HepG2 (cell line): ENCODE data around the gene FSCN2. TPM values are rescaled to one million over a fixed set of nuclear protein-coding genes. Genes with fewer than 3 reads are reported as not detected.

ENCODE experiments used
- BCL3 ChIP-seq: sonication (generic); formaldehyde crosslinking; IDR thresholded peaks from 2 replicates; pipeline ENCODE4 v1.5.1; 2020; ENCODE audit warnings: mild to moderate bottlenecking, missing genetic modification reagents, moderate library complexity
- ERF ChIP-seq: IDR thresholded peaks from 2 replicates; pipeline ENCODE4 v1.6.1; 2018; ENCODE audit warnings: missing biosample characterization, missing genetic modification reagents
- EZH2 ChIP-seq: conservative IDR thresholded peaks from 2 replicates; pipeline ENCODE4 v1.6.1; 2012; ENCODE audit warnings: mild to moderate bottlenecking, low read depth, low read length, moderate library complexity
- HNF1B ChIP-seq: sonication (generic); formaldehyde crosslinking; IDR thresholded peaks from 2 replicates; pipeline ENCODE4 v1.5.1; 2020; ENCODE audit warnings: mild to moderate bottlenecking, moderate library complexity, missing genetic modification reagents
- NFE2L1 ChIP-seq: sonication (generic); formaldehyde crosslinking; IDR thresholded peaks from 2 replicates; pipeline ENCODE4 v1.4.0; 2020; ENCODE audit warnings: missing genetic modification reagents, mild to moderate bottlenecking, borderline replicate concordance
- NFYC ChIP-seq: IDR thresholded peaks from 2 replicates; pipeline ENCODE4 v1.6.1; 2016; ENCODE audit warnings: missing genetic modification reagents, missing compliant biosample characterization
- SIX4 ChIP-seq: sonication (generic); formaldehyde crosslinking; IDR thresholded peaks from 2 replicates; pipeline ENCODE4 v1.4.0; 2020; ENCODE audit warnings: missing genetic modification reagents
- SMAD1 ChIP-seq: sonication (generic); formaldehyde crosslinking; IDR thresholded peaks from 2 replicates; pipeline ENCODE4 v1.4.0; 2020; ENCODE audit warnings: missing genetic modification reagents, low read depth, mild to moderate bottlenecking, borderline replicate concordance
- SMC3 ChIP-seq: IDR thresholded peaks from 2 replicates; pipeline ENCODE4 v1.6.1; 2011; ENCODE audit warnings: low read length, improper control_type of control experiment
- SRSF4 ChIP-seq: fragments of 200-400 bp; formaldehyde crosslinking; IDR thresholded peaks from one replicate; pipeline ENCODE4 v1.6.1; 2018; ENCODE audit warnings: mild to moderate bottlenecking, low read depth, low read length, moderate library complexity; ENCODE audit not compliant: poor library complexity, severe bottlenecking
- ZBTB10 ChIP-seq: sonication (generic); formaldehyde crosslinking; IDR thresholded peaks from 2 replicates; pipeline ENCODE4 v1.4.0; 2020; ENCODE audit warnings: missing genetic modification reagents, borderline replicate concordance
- ZNF281 ChIP-seq: sonication (generic); formaldehyde crosslinking; IDR thresholded peaks from 2 replicates; pipeline ENCODE4 v1.4.0; 2020; ENCODE audit warnings: missing genetic modification reagents, borderline replicate concordance
- ZNF362 ChIP-seq: sonication (generic); formaldehyde crosslinking; IDR thresholded peaks from 2 replicates; pipeline ENCODE4 v1.4.0; 2020; ENCODE audit warnings: missing genetic modification reagents, mild to moderate bottlenecking, borderline replicate concordance
- ZNF652 ChIP-seq: IDR thresholded peaks from 2 replicates; pipeline ENCODE4 v1.6.1; 2016; ENCODE audit warnings: low read depth, borderline replicate concordance
- ZNF784 ChIP-seq: sonication (generic); formaldehyde crosslinking; IDR thresholded peaks from 2 replicates; pipeline ENCODE4 v1.5.1; 2020; ENCODE audit warnings: missing genetic modification reagents, mild to moderate bottlenecking, borderline replicate concordance
- ZNF839 ChIP-seq: sonication (generic); formaldehyde crosslinking; IDR thresholded peaks from 2 replicates; pipeline ENCODE4 v1.4.0; 2020; ENCODE audit warnings: missing genetic modification reagents, mild to moderate bottlenecking, borderline replicate concordance
- polyA plus RNA-seq, 8 experiments: library from polyadenylated mRNA; depleted of rRNA in 3 of 8; stranded (reverse) in 7 of 8; unstranded in 1 of 8; fragments of >200 nt; fragmentation: Illumina TruSeq in 4 of 8; extraction: Trizol in 4 of 8; gene quantifications; 2 replicates each; pipeline versions ENCODE4 v1.2.1 to v1.2.3, GENCODE V29; 2011 to 2016; ENCODE audit warnings: low read depth in 4 of 8, missing spikeins in 1 of 8, mixed read lengths in 1 of 8; ENCODE audit not compliant: insufficient read depth in 1 of 8
- total RNA-seq, 5 experiments: library from RNA; depleted of rRNA; stranded (reverse); fragments of >200 nt; fragmentation: Illumina TruSeq; extraction: Trizol; gene quantifications; 2 replicates each; pipeline ENCODE4 v1.2.3, GENCODE V29; 2016; ENCODE audit warnings: low read depth in 1 of 5

Gene FSCN2
- total and polyA plus RNA-seq, 2 of the 13 experiments (the other 11 are each of a cell fraction or from before 2014, with no cell fraction given), result 0.09 TPM; not detected in 1

GRCh38 chr17:81512562-81513371 lies 15.4 kb upstream of the FSCN2 start, which contains the start of gene ACTG1 (continued):
- no peak for TF ChIP-seq ZNF281
- TF ChIP-seq ZNF652 (CRISPR knock-in tag), result no peak
- peak; percentile 67; the same call in 1 of the 2 replicates for TF ChIP-seq ERF
- peak; percentile 43; the same call in 1 of the 2 replicates for TF ChIP-seq HNF1B (CRISPR knock-in tag)
- TF ChIP-seq ZNF362 (CRISPR knock-in tag), result peak; percentile 14; the same call in 1 of the 2 replicates
- TF ChIP-seq NFE2L1 (CRISPR knock-in tag), result no peak
- no peak for TF ChIP-seq SMC3
- no peak for TF ChIP-seq SIX4 (CRISPR knock-in tag)
- TF ChIP-seq NFYC (CRISPR knock-in tag), result peak; percentile 67; the same call in 1 of the 2 replicates
- TF ChIP-seq SRSF4, result no peak
- no peak for TF ChIP-seq EZH2
- TF ChIP-seq ZNF839 (CRISPR knock-in tag), result no peak
- peak; percentile 95 for TF ChIP-seq ZBTB10
- no peak; the same call in 1 of the 2 replicates for TF ChIP-seq SMAD1 (CRISPR knock-in tag)
- TF ChIP-seq BCL3 (CRISPR knock-in tag), result no peak; the same call in 1 of the 2 replicates
- TF ChIP-seq ZNF784 (CRISPR knock-in tag), result 0 out of 2 replicates have a peak, but pooled peaks have one; percentile 20
